WTC11 (cell line): ENCODE results near the gene GRID2. TPM values are rescaled to one million over a fixed set of nuclear protein-coding genes. Genes with fewer than 3 reads are reported as not detected.

Source experiments
- ATAC-seq: fragments of 200-7000 bp; cut with Tn5 transposase; 2 replicates; pipeline ENCODE4 v1.10.0; 2021; ENCODE audit warnings: mild to moderate bottlenecking, moderate library complexity
- CTCF ChIA-PET: fragments of 300-600 bp; sonication (Branson Sonifier 250); formaldehyde crosslinking; loops from one replicate; lab custom pipeline; 2021; ENCODE audit warnings: antibody characterized with exemption; lab: Charles Lee
- POLR2A ChIA-PET: fragments of 350-600 bp; sonication (Branson Sonifier 250); formaldehyde crosslinking; loops from one replicate; lab custom pipeline; 2021; ENCODE audit warnings: antibody characterized with exemption; lab: Charles Lee
- DNase-seq: peaks from one replicate; pipeline ENCODE4 v3.0.0; 2021; ENCODE audit warnings: low spot score
- H3K27ac Mint-ChIP-seq: 2 replicates; pipeline ENCODE4 v1.8.0; 2021; ENCODE audit warnings: mixed read lengths
- H3K27me3 Mint-ChIP-seq: 2 replicates; pipeline ENCODE4 v1.8.0; 2021; ENCODE audit warnings: low read depth, mild to moderate bottlenecking, moderate library complexity, mixed read lengths
- H3K36me3 Mint-ChIP-seq: 2 replicates; pipeline ENCODE4 v1.8.0; 2021; ENCODE audit warnings: mixed read lengths
- H3K4me1 Mint-ChIP-seq: 2 replicates; pipeline ENCODE4 v1.8.0; 2022; ENCODE audit warnings: mixed read lengths
- H3K4me3 Mint-ChIP-seq: 2 replicates; pipeline ENCODE4 v1.8.0; 2021; ENCODE audit warnings: mild to moderate bottlenecking, moderate library complexity, mixed read lengths
- H3K9me3 Mint-ChIP-seq: 2 replicates; pipeline ENCODE4 v1.8.0; 2021; ENCODE audit warnings: mixed read lengths
- ATF1 ChIP-seq: sonication (generic); formaldehyde crosslinking; IDR thresholded peaks from 2 replicates; pipeline ENCODE4 v1.8.1; 2023; ENCODE audit warnings: mild to moderate bottlenecking, moderate library complexity, missing genetic modification reagents
- ATF6 ChIP-seq: sonication (generic); formaldehyde crosslinking; IDR thresholded peaks from 2 replicates; pipeline ENCODE4 v1.8.1; 2023; ENCODE audit warnings: mild to moderate bottlenecking, missing genetic modification reagents
- CREM ChIP-seq: sonication (generic); formaldehyde crosslinking; IDR thresholded peaks from 2 replicates; pipeline ENCODE4 v1.8.1; 2022; ENCODE audit warnings: mild to moderate bottlenecking, missing genetic modification reagents, moderate library complexity
- ELF4 ChIP-seq: sonication (generic); formaldehyde crosslinking; IDR thresholded peaks from 2 replicates; pipeline ENCODE4 v1.8.1; 2022; ENCODE audit warnings: low read depth, mild to moderate bottlenecking, moderate library complexity, missing genetic modification reagents
- GRHL2 ChIP-seq: fragments of 250-450 bp; sonication (Bioruptor Pico); IDR thresholded peaks from 2 replicates; pipeline ENCODE4 v1.8.0; 2022; ENCODE audit warnings: mild to moderate bottlenecking, moderate library complexity; ENCODE audit not compliant: insufficient replicate concordance, severe bottlenecking
- HMGXB4 ChIP-seq: sonication (generic); formaldehyde crosslinking; IDR thresholded peaks from 2 replicates; pipeline ENCODE4 v1.8.1; 2023; ENCODE audit warnings: mild to moderate bottlenecking, moderate library complexity, missing genetic modification reagents
- JAZF1 ChIP-seq: fragments of 250-450 bp; sonication (Bioruptor Pico); IDR thresholded peaks from 2 replicates; pipeline ENCODE4 v1.9.0; 2021; ENCODE audit warnings: moderate library complexity, mild to moderate bottlenecking, inconsistent platforms
- MAX ChIP-seq: sonication (generic); formaldehyde crosslinking; IDR thresholded peaks from 2 replicates; pipeline ENCODE4 v1.8.0; 2022; ENCODE audit warnings: mild to moderate bottlenecking, missing genetic modification reagents
- MXD4 ChIP-seq: fragments of 250-450 bp; sonication (Bioruptor Pico); IDR thresholded peaks from 2 replicates; pipeline ENCODE4 v1.8.0; 2021; ENCODE audit warnings: mild to moderate bottlenecking, moderate library complexity, borderline replicate concordance
- NR1H2 ChIP-seq: sonication (generic); formaldehyde crosslinking; IDR thresholded peaks from 2 replicates; pipeline ENCODE4 v1.9.0; 2021; ENCODE audit warnings: mild to moderate bottlenecking, moderate library complexity, missing genetic modification reagents
- PREB ChIP-seq: sonication (generic); formaldehyde crosslinking; IDR thresholded peaks from 2 replicates; pipeline ENCODE4 v1.8.1; 2022; ENCODE audit warnings: mild to moderate bottlenecking, missing genetic modification reagents, moderate library complexity, borderline replicate concordance
- PRRX2 ChIP-seq: fragments of 250-450 bp; sonication (Bioruptor Pico); IDR thresholded peaks from 2 replicates; pipeline ENCODE4 v1.8.0; 2021; ENCODE audit warnings: mild to moderate bottlenecking
- RORB ChIP-seq: fragments of 250-450 bp; sonication (Bioruptor Pico); IDR thresholded peaks from 2 replicates; pipeline ENCODE4 v1.9.0; 2021; ENCODE audit warnings: mild to moderate bottlenecking
- ZBTB43 ChIP-seq: sonication (generic); formaldehyde crosslinking; IDR thresholded peaks from 2 replicates; pipeline ENCODE4 v1.8.1; 2023; ENCODE audit warnings: mild to moderate bottlenecking, missing genetic modification reagents
- ZNF396 ChIP-seq: fragments of 250-450 bp; sonication (Bioruptor Pico); IDR thresholded peaks from 2 replicates; pipeline ENCODE4 v1.8.0; 2021; ENCODE audit warnings: mild to moderate bottlenecking, moderate library complexity, borderline replicate concordance
- ZNF416 ChIP-seq: fragments of 250-450 bp; sonication (Bioruptor Pico); IDR thresholded peaks from 2 replicates; pipeline ENCODE4 v1.9.0; 2021; ENCODE audit warnings: mild to moderate bottlenecking, inconsistent platforms
- ZNF425 ChIP-seq: fragments of 250-450 bp; sonication (Bioruptor Pico); conservative IDR thresholded peaks from 2 replicates; pipeline ENCODE4 v1.9.0; 2021; ENCODE audit warnings: mild to moderate bottlenecking
- ZSCAN18 ChIP-seq: fragments of 250-450 bp; sonication (Bioruptor Pico); IDR thresholded peaks from 2 replicates; pipeline ENCODE4 v2.1.2; 2022; ENCODE audit warnings: mild to moderate bottlenecking, moderate library complexity
- total RNA-seq: library from RNA; stranded (reverse); gene quantifications from 3 replicates; pipeline ENCODE4 v1.2.3, GENCODE V29; 2021

The GRID2 gene
- total RNA-seq, 1 experiment from 2014 or later: 26.8 TPM

- no peak for TF ChIP-seq ELF4
- TF ChIP-seq ZNF396 (CRISPR knock-in tag): no peak
- TF ChIP-seq NR1H2: no peak
- TF ChIP-seq PREB (CRISPR knock-in tag): no peak
- no peak for TF ChIP-seq RORB (CRISPR knock-in tag)
- no peak for TF ChIP-seq ZNF416
- TF ChIP-seq MAX: no peak
- TF ChIP-seq ZNF425 (CRISPR knock-in tag): no peak
- TF ChIP-seq MXD4 (CRISPR knock-in tag): no peak
- no peak for TF ChIP-seq ZSCAN18 (CRISPR knock-in tag)
- TF ChIP-seq PRRX2 (CRISPR knock-in tag): no peak
- no peak for TF ChIP-seq ATF6 (CRISPR knock-in tag)
- no peak for TF ChIP-seq HMGXB4 (CRISPR knock-in tag)
- TF ChIP-seq ATF1 (CRISPR knock-in tag): no peak
- no peak for TF ChIP-seq GRHL2
- TF ChIP-seq CREM (CRISPR knock-in tag): no peak
- no peak for TF ChIP-seq ZBTB43 (CRISPR knock-in tag)
- TF ChIP-seq JAZF1 (CRISPR knock-in tag): no peak
- H3K9me3 Mint-ChIP-seq: no peaks in the 10 kb centered on the region
- DNase-seq (no peak), ATAC-seq (no peak)
- H3K27me3 Mint-ChIP-seq: no peaks in the 10 kb centered on the region
- H3K4me3 Mint-ChIP-seq: no peak overlapping the region
- no peaks in the 10 kb centered on the region for H3K4me1 Mint-ChIP-seq
- POLR2A ChIA-PET: no interaction called here
- no peak overlapping the region for H3K27ac Mint-ChIP-seq
- CTCF ChIA-PET: no interaction called here
- H3K36me3 Mint-ChIP-seq: no peaks in the 10 kb centered on the region
These were observed 1210.1 kb downstream of the GRID2 start for GRCh38 chr4:93513851-93514250.
